ENCODE data around the gene P2RY12. TPM values are rescaled to one million over a fixed set of nuclear protein-coding genes. Genes with fewer than 3 reads are reported as not detected.

P2RY12 gene
- total RNA-seq, 1 experiment from 2014 or later, result not detected

- Histone ChIP-seq H2AFZ (ENCODE audit: low read length) (0 out of 2 replicates have a peak overlapping the region, but pooled peaks have one; percentile 18), H3K9me3 (ENCODE audit: low read length) (no peaks in the 10 kb centered on the region), H3F3A (ENCODE audit: low read length, unreplicated experiment) (no peaks in the 10 kb centered on the region), H3K4me1 (ENCODE audit: insufficient read depth, low read length) (peaks cover 15% of the 10 kb centered on the region), H3K4me3 (ENCODE audit: low read length) (no peak overlapping the region), H4K20me1 (ENCODE audit: low read length) (no peaks in the 10 kb centered on the region), H3K36me3 (ENCODE audit: low read depth, low read length) (no peaks in the 10 kb centered on the region), H3K9ac (ENCODE audit: low read length) (no peak overlapping the region), H3K4me2 (ENCODE audit: low read length) (no peak overlapping the region), H3K79me2 (ENCODE audit: low read length) (no peaks in the 10 kb centered on the region), H3K9me2 (replicated peaks; ENCODE audit: low read length) (no peaks in the 10 kb centered on the region), H3K27ac (ENCODE audit: low read length) (no peak overlapping the region), H3K27me3 (ENCODE audit: low read length) (no peaks in the 10 kb centered on the region)
- CTCF ChIA-PET, result interaction anchor here (0.5 to 0.7 kb wide), 2 partner anchors 13 to 15 kb away, joined by 3 read pairs; no protein-coding TSS in a partner anchor
- intact Hi-C loops (cut with micrococcal nuclease), result loop anchor here (2.0 to 10.0 kb wide), 2 partner anchors 121 to 261 kb away; no protein-coding TSS in a partner anchor
- no peak for DNase-seq
- POLR2A ChIA-PET (ENCODE audit: unreplicated experiment), result no interaction called here
- peak; percentile 58 for ATAC-seq
- TF ChIP-seq, protein P1, sequence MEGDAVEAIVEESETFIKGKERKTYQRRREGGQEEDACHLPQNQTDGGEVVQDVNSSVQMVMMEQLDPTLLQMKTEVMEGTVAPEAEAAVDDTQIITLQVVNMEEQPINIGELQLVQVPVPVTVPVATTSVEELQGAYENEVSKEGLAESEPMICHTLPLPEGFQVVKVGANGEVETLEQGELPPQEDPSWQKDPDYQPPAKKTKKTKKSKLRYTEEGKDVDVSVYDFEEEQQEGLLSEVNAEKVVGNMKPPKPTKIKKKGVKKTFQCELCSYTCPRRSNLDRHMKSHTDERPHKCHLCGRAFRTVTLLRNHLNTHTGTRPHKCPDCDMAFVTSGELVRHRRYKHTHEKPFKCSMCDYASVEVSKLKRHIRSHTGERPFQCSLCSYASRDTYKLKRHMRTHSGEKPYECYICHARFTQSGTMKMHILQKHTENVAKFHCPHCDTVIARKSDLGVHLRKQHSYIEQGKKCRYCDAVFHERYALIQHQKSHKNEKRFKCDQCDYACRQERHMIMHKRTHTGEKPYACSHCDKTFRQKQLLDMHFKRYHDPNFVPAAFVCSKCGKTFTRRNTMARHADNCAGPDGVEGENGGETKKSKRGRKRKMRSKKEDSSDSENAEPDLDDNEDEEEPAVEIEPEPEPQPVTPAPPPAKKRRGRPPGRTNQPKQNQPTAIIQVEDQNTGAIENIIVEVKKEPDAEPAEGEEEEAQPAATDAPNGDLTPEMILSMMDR (conservative IDR thresholded peaks at IDR 0.05; ENCODE audit: low read depth, low read length), result peak; percentile 76
- no peak for TF ChIP-seq EZH2phosphoT487 (IDR thresholded peaks at IDR 0.05; ENCODE audit: borderline replicate concordance, low read length)
- no peak for TF ChIP-seq EZH2 (IDR thresholded peaks at IDR 0.05; ENCODE audit: low read length, unreplicated experiment)
- no TSS peak for BruUV-seq (replicated peaks)
Measured at GRCh38 chr3:151425627-151426340, 41.2 kb upstream of the P2RY12 start.

DNA sequence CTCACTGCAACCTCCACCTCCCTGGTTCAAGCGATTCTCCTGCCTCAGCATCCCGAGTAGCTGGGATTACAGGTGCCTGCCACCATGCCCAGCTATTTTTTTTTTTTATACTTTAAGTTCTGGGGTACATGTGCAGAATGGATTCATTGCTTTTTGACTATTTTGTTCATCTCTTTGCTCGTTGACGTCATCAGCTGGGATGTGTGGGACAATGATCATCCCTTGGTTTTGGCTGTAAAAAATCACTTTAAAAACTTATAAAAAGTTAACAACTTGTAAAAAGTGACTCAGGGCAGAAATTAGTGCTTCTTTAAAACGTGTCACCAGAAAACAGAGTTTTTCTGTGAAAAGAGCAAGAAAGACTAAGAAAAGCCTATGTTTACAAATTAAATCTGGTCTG is 38.5 kb upstream of the P2RY12 start:
- no TSS peak for BruUV-seq (replicated peaks)
- ChIA-PET CTCF (interaction anchor here (0.6 kb wide), 1 partner anchor 12 kb away, joined by 5 read pairs; no protein-coding TSS in a partner anchor), POLR2A (ENCODE audit: unreplicated experiment) (interaction anchor here (0.6 kb wide), 1 partner anchor 11 kb away, joined by 6 read pairs; no protein-coding TSS in a partner anchor)

More for the DNA sequence above, 38.5 kb upstream of the P2RY12 start:
- H3F3A ChIP-seq (ENCODE audit: low read length, unreplicated experiment), result no peaks in the 10 kb centered on the region
- no peaks in the 10 kb centered on the region for H3K9me3 ChIP-seq (ENCODE audit: low read length)
- H4K20me1 ChIP-seq (ENCODE audit: low read length), result no peaks in the 10 kb centered on the region
- H3K27ac ChIP-seq (ENCODE audit: low read length), result no peak overlapping the region
- no peaks in the 10 kb centered on the region for H3K36me3 ChIP-seq (ENCODE audit: low read depth, low read length)
- intact Hi-C loops (cut with micrococcal nuclease), result loop anchor here (10.0 kb wide), 1 partner anchor 258 kb away; no protein-coding TSS in a partner anchor
- H3K4me1 ChIP-seq (ENCODE audit: insufficient read depth, low read length), result peaks cover 15% of the 10 kb centered on the region
- H3K79me2 ChIP-seq (ENCODE audit: low read length), result no peaks in the 10 kb centered on the region
- no peak overlapping the region for H3K9ac ChIP-seq (ENCODE audit: low read length)
- H3K27me3 ChIP-seq (ENCODE audit: low read length), result no peaks in the 10 kb centered on the region
- no peak overlapping the region for H2AFZ ChIP-seq (ENCODE audit: low read length)
- ATAC-seq, result no peak
- H3K9me2 ChIP-seq (replicated peaks; ENCODE audit: low read length), result no peaks in the 10 kb centered on the region
- no peak overlapping the region for H3K4me3 ChIP-seq (ENCODE audit: low read length)
- no peak for DNase-seq
- H3K4me2 ChIP-seq (ENCODE audit: low read length), result no peak overlapping the region
- TF ChIP-seq, protein P1 (conservative IDR thresholded peaks at IDR 0.05; ENCODE audit: low read depth, low read length), result no peak
- TF ChIP-seq EZH2phosphoT487 (IDR thresholded peaks at IDR 0.05; ENCODE audit: borderline replicate concordance, low read length), result no peak
- TF ChIP-seq EZH2 (IDR thresholded peaks at IDR 0.05; ENCODE audit: low read length, unreplicated experiment), result no peak
